GM19328 (cell line): ENCODE results near the gene TAF11L2.
"Not testable (repeated sequence)": the region's sequence is repeated elsewhere in the genome, so short reads cannot be mapped to it uniquely, and the experiment has no call there.

Experiments used
- ATAC-seq: cut with Tn5 transposase; IDR thresholded peaks from one replicate; pipeline ENCODE4 v1.9.1; 2021; ENCODE audit warnings: mild to moderate bottlenecking, moderate library complexity; ENCODE audit not compliant: unreplicated experiment

TAF11L2 gene

DNA sequence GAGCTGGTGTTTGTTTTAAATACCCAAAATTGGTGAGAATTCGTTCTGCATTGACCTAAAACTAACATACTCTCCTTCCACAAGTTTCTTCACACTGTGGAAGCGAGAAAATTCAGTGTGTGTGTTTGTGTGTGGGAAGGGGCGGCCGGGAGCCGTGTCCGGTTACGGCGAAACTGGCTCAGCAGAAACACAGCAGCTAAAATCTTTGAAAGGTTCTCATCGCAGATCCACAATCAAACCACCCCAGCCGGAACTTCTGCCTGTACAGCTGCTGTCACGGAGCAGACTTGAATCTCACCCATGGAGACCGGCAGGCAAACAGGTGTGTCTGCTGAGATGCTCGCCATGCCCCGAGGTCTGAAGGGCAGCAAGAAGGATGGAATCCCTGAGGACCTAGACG lies 26.9 kb downstream of the TAF11L2 start, which contains the start of gene TAF11L5:
TAF11L5 (plus strand) TSS at position 301 of the 400 bp plus-strand sequence.
- ATAC-seq, result not testable (repeated sequence)

DNA sequence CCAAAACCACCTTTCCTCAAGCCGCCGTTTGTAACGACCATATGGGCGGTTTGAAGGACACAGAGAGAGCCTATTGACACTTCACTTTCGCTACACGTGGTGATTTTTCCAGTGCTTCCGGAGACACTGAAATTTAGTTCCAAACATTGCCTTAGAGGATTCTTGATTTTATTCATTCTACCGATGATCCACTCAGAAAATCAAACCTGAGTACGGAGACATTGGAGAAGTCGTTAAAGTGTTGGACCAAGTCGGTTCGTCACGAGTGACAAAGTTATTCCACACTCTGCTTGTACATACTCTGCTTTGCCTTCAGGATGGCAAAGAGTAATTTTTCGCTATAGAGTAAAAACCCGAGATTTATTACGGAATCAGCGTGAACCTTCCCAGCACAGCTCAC lies 28.5 kb downstream of the TAF11L2 start:
- not testable (repeated sequence) for ATAC-seq

- not testable (repeated sequence) for ATAC-seq
Observed at GRCh38 chr5:17528369-17528768, 30.3 kb downstream of the TAF11L2 start, which contains the start of gene TAF11L6. TSS of gene TAF11L6 (plus strand) at chr5:17528669.
